CD4-positive, alpha-beta T cell treated with Interleukin-15 for 4 hours (primary cell): ENCODE results near the gene FCHSD2.
A peak's percentile ranks its signal among the peaks of the same experiment; 100 is the strongest.

Source experiments
- DNase-seq: peaks from one replicate; pipeline ENCODE4 v3.0.0-alpha.2; 2020; ENCODE audit warnings: low spot score

The FCHSD2 gene

DNA sequence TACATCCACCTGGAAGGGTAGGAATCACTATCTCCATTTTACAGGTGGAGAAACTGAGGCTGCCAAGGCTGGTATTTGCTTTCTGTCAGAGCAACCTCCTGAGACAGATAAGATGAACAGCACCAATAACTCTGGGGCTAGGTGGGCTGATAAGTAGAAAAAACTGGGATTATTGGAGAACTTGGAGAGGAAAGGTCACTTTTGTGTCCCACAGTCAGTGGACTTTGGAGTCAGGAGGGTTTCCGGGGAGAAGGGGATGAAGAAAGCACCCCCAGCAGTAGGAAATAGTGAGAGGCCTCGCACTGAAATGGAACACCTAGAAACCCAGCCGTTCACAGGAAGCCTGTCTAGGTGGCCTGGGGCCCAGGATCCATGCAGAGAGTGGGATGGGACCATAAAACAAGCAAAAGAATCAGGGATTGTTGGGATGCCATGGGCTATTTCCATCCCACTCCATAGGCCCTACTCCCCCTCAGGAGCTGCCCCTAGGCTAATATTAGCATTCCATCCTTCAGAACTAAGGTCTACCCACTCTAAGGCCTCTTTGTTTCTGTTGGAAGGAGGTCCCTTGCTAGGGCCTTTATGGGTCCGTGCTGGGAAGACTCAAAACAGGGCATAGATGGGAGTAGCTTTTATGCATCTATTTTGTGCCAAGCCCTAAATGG lies 31.0 kb upstream of the FCHSD2 start:
- DNase-seq: no peak

GRCh38 chr11:73171436-73172161 lies 29.5 kb upstream of the FCHSD2 start:
- DNase-seq: no peak

DNA sequence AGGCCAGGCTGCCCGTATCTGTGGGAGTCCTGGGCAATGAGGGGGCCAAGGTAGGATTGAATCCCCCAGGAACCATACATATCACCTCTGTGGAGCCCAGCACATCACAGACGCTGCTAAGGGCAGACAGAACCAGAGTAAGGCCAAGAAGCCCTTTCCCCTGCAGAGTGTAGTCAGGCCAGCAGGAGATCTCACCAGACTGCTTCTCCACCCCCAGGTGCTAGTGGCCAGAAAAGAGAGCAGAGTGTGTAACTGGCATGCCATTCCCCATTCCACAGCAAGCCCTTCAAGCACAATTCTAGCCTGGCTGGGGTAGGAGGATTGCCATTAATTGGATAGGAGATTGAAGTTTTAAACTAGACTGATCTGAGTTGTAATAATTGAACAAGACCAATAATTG lies 28.0 kb upstream of the FCHSD2 start:
- DNase-seq: no peak

DNA sequence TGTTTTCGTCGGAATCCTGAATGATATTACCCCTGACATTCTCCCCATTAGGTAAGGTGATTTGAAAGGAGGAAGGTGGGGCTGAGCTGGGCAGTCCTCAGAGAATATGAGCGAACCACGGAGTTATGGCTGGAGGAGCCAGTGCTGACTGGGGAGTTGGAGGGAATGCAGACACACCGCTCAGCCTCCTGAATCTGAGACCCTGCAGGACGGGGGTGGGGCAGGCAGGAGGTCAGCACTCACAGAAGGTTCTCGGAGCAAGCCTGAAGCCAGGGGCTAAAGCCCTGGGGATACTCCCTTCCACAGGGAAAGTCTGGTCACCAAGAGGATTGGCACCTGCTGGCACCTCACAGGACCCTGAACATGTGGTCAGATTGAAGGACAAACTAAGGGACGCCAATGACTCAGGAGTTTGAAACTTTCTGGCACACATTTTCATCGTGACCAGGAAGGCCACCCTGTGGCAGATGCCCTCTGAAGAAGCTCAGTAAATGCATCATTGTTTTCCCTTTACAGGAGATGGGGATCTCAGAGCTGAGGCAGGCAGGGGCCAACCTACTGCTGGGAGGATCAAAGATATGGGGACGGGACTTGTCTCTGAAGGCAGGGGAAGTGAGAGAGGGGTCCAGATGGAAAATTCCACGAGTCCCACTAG lies 26.9 kb upstream of the FCHSD2 start:
- no peak for DNase-seq

GRCh38 chr11:73167363-73167954 lies 25.3 kb upstream of the FCHSD2 start:
- DNase-seq: no peak

DNA sequence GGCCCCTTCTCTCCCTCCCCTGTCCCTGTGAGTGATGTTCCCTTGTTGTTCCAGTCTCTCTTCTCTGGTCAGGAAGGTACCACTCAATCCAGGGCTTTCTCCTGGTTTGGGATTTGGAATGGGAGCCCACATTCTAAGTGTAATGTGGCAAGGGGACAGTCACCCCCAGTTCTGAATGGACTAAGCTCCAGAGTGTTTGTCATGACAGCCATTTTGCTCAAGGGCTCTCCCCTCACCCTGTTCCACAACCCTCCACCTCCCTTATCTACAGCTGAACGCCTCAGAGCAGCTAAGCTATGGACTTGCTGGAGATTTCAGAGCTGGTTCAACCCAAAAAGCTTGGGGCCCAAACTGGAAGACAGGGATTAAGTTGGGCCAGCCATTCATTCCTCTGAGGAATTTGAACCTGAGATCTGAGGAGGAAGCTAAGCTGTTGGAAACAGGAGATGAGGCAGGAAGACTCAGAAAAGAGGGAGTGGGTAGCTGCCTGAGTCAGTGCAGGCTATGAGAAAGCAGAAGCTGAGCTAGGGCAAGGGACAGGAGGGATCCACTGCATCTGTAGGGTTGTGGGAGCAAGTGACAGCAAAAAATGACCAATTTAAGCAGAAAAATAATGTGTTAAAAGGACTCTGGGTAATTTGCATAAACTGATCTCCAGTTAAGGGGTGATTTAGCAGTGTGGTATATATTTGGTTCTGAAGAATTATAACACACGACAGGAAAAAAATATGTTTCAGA lies 22.9 kb upstream of the FCHSD2 start:
- no peak for DNase-seq

GRCh38 chr11:73163638-73164174 lies 21.6 kb upstream of the FCHSD2 start:
- no peak for DNase-seq

DNA sequence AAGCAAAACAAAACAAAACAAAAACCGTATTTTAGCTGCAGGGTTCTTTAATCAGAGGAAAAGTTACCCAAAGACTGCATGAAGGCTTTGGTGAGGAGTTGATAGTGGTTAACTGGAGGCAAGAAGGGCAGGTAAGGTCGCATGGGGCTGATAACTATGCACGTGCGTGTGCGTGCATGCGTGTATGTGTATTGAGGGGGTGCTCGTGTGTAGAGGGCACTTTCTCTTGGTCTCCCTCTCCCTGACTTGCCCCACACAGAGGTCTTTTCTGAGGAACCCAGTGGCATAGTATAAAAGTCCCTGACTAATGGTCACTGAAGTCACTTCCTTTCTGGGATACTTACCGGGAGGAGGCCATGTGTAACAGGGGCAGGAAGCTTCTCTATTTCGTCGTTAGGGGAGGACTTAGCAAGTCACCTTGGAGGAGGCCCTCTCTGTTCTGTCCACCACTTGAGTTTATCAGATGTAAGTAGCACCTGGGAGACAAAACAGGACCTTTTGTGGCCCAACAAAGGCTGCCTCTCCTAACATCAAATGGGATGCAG lies 20.1 kb upstream of the FCHSD2 start:
- DNase-seq: no peak

DNA sequence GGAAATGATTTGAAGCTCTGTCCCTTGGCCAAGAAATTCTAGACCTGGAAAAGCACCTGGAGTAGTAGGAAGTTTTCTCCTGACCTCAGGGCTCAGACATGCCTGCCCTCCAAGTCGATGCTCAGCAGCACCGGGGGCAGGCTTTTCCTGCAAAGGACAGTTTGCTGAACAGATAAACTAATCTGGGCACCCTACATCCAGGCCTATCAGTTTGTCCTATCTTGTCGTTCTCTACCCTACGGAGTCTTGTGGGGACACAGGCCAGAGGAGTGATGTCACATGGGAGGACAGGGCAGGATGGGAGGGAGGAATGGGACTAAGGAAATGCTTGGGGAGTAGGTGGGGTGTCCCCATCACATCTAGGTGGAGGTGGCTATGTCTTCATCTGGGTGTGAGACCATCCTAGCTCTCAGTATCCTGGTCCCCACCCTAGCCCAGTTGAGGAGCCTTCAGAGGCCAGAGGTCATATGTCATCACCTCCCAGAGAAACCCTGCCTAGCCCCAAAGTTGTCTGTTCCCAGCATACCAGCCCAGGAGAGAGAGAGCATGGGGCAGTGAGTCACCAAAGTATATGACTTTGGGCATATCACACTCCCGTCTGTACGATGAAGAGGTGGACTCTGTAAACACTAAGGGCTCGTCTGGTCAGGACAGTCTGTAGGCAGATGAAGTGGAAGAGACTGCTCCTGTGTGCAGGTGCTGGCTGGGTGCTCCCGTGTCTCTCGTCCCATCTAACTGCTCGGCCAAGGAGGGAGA lies 18.1 kb upstream of the FCHSD2 start:
- DNase-seq: no peak

- DNase-seq: no peak
These were observed 17.2 kb upstream of the FCHSD2 start for GRCh38 chr11:73159297-73159696.

- DNase-seq: no peak
These were observed 16.4 kb upstream of the FCHSD2 start for GRCh38 chr11:73158356-73159051.

- DNase-seq: no peak
These were observed 15.2 kb upstream of the FCHSD2 start for GRCh38 chr11:73157101-73158010.

DNA sequence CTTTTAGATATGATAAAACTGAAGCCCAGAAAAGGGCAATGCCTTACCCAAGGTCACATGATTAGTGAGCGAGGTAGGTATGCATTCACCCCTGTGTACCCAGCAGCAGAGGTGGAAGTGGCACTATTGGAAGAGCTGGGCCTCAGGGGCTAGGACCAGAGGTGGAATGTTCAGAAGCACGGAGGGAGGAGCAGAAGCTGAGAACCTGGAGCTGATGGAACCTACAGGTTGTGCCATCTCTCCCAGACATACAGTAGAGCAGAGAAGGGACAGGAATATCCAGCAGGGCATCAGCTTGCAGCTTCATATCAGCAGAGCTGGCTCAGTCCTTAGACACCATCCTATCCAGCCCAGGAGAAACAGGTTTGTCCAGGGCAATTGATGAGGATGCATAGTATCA lies 14.6 kb upstream of the FCHSD2 start:
- DNase-seq: no peak

- no peak for DNase-seq
These were observed 14.0 kb upstream of the FCHSD2 start for GRCh38 chr11:73156114-73156513.

DNA sequence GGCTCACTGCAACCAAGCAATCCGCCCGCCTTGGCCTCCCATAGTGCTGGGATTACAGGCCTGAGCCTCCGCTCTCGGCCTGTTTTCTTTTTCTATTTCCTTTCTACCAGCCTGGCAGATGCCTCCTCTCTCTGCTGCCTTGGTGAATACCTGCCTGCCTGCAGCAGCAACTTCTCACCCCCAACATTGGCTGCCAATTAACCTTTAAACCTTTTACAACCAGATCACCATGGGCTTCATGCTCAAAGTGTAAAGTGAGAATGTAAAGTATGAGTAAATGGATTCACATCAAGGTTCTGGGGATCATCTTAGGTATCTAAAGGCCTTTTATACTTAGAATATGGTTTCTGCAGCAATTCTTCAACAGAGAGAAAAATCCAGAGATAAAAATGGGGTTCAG lies 13.0 kb upstream of the FCHSD2 start:
- DNase-seq: no peak

- peak; percentile 22 for DNase-seq
These were observed 12.1 kb upstream of the FCHSD2 start for GRCh38 chr11:73154178-73154577.

GRCh38 chr11:73152861-73153483 lies 10.9 kb upstream of the FCHSD2 start:
- peak; percentile 34 for DNase-seq

DNA sequence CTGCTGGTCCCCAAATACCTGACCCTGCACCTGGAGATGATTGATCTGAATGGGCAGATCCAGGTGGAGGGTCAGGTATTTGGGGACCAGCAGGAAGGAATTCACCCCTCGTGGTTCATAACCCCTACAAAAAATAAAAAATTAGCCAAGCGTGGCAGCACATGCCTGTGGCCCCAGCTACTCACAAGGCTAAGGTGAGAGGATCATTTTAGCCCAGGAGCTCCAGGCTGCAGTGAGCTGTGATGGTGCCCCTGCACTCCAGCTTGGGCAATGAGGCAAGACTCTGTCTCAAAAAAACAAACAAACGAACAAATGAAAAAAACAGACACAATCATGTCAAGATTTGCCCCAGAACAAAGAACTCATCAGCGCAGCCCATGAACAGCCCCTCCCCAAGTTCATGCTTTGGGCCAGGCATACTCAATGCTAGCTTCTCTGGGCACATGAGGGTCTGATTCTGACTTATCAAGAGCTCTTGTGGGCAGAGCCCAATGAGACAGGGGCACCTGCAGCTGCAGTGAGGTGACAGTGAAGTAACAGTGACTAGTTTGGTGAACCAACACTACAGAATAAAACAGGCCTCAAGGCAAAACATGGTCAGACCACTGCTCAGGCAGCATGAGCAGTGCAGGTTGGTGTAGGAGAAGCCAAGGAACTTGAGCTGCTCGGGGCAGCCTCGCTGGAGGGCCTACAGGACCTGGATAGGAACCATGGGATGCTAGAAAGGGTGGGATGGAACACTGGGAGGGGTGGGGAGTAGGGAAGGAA lies 10.2 kb upstream of the FCHSD2 start:
- DNase-seq: no peak
